NCI-H2171 (cell line): ENCODE measurements around the gene EPHB6.

Source experiments
- DNase-seq: peaks from one replicate; lab custom pipeline; 2025; lab: John Stamatoyannopoulos, UW

The EPHB6 gene

DNA sequence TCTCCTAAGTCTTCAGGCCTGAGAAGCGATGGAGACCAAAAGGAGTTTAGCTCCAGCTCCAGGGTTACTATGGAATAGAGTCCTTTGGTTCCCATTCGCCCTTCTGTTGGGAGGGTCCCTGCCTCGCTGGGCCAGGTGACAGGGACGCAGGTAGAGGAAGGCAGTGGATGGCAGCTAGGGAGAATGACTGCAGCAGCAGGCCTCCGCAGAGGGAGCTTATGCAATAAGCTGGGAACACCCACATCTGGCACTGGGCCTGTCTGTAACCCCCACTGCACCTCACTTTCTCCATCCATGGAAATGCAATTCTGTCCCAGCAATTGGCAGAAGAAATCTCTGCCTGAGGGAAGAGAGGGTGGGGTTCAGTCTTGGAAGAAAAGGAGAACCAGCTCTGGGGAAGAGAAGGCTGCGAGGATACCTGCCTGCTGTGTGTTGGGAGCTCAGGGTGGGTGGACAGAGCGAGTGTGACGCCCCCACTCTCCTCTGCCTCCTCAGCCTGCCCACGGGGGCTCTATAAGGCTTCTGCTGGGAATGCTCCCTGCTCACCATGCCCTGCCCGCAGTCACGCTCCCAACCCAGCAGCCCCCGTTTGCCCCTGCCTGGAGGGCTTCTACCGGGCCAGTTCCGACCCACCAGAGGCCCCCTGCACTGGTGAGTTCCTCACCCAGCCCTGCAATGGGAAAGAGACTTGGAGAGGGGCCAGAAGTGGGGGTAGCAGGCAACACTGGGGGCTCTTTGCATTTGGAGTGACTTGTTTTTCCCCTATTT, 10.3 kb downstream of the EPHB6 start:
- no peak for DNase-seq

DNA sequence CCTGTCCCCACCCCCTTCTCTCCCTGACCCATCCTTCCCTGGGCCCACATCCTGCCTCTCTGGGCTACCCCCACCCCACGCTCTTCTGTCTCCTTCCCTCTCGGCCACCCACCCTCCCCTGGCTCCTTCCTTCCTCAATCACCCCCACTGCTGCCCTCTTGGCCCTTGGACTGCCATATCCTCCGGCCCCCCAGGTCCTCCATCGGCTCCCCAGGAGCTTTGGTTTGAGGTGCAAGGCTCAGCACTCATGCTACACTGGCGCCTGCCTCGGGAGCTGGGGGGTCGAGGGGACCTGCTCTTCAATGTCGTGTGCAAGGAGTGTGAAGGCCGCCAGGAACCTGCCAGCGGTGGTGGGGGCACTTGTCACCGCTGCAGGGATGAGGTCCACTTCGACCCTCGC, 10.9 kb downstream of the EPHB6 start:
- no peak for DNase-seq

DNA sequence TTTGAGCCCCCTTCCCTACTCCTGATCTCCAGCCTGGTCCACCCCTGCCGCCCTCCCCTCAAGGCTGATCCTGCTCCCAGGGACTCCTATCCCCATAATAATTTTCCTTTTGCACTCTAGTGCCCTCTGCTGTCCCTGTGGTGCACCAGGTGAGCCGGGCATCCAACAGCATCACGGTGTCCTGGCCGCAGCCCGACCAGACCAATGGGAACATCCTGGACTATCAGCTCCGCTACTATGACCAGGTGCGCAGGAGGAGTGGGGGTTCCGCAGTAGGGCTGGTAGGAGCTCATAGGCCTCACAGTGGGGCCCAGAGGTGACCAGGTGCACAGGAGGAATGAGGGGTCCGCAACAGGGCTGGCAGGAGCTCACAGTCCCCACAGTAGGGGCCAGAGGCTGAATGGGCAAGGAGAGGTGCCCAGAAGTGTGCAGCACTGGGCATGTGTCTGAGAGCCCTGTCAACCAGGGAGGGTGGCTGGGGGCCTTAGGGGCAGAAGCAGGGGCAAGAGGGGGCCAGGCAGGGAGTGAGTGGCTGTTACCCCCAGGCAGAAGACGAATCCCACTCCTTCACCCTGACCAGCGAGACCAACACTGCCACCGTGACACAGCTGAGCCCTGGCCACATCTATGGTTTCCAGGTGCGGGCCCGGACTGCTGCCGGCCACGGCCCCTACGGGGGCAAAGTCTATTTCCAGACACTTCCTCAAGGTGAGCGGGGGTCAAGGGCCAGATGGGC, 11.7 kb downstream of the EPHB6 start:
- no peak for DNase-seq

DNA sequence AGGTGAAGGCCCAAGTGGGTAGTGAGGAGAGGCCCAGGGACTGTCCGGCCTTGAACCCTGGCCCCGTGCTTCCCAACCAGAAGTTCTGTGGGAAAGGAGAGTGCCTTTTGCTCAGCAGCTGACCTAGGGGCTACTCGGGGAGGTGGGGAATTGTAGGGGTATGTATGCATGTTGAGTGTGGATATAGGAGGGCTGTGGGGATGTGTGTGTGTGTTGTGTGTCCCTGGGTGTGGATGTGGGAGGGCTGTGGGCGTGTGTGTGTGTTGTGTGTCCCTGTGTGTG, 12.2 kb downstream of the EPHB6 start:
- DNase-seq = no peak

DNA sequence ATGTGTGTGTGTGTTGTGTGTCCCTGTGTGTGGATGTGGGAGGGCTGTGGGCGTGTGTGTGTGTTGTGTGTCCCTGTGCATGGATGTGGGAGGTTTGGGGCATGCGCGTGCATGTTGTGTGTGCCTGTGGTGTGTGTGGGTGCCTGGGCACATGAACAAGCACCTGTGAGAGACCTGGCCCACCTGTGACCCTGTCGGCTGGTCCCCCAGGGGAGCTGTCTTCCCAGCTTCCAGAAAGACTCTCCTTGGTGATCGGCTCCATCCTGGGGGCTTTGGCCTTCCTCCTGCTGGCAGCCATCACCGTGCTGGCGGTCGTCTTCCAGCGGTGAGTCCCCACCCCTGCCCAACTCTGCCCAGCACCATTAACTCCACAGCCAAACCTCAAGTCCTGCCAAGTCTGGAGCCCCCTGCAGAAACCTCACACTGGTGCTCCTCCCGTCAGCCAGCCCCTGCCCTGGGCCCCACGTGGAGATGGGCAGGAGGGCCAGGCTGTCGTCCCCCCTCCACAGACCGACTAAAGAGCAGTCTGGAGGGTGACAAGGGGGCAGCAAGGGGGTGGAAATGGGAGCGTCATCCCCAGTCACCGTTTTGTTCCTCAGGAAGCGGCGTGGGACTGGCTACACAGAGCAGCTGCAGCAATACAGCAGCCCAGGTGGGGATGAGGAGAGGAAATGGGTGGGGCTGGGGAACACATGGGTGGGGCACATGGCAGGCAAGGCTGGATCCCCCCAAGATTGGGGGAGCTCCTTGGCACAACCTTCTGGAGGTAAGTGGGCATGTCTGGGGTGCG, 12.7 kb downstream of the EPHB6 start:
- no peak for DNase-seq

DNA sequence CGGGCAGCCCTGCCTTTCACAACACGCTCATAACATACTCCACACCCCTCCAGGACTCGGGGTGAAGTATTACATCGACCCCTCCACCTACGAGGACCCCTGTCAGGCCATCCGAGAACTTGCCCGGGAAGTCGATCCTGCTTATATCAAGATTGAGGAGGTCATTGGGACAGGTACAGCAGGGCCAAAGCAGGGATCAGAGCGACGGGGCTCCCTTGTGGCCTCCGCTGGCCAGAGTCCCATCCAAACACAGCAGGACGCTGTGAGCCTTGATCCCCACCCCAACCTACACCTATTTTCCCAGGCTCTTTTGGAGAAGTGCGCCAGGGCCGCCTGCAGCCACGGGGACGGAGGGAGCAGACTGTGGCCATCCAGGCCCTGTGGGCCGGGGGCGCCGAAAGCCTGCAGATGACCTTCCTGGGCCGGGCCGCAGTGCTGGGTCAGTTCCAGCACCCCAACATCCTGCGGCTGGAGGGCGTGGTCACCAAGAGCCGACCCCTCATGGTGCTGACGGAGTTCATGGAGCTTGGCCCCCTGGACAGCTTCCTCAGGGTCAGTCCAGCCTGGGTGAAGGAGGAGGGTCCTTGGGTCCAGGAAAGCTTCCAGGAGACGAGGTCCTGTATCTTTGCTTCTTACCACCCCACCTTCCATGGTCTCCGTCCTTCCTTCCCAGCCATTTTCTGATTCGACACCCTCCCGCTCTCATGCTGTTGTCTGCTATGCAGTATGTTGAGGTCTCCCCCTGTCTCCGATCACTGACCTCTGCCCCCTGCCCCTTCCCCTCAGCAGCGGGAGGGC, 13.5 kb downstream of the EPHB6 start:
- no peak for DNase-seq

DNA sequence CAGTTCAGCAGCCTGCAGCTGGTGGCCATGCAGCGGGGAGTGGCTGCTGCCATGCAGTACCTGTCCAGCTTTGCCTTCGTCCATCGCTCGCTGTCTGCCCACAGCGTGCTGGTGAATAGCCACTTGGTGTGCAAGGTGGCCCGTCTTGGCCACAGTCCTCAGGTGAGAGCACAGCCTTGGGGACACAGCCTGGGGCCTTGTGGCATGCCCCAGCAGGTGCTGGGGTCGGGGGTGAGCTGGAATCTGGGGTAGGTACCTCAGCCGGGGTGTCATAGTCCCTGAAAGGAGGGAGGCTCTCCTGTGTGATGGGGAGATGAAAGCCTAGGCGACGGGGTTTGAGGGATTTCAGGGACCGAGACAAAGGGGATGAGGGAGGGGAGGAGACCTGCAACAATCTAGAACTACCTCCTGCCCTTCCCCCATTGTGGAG, 14.1 kb downstream of the EPHB6 start:
- no peak for DNase-seq

DNA sequence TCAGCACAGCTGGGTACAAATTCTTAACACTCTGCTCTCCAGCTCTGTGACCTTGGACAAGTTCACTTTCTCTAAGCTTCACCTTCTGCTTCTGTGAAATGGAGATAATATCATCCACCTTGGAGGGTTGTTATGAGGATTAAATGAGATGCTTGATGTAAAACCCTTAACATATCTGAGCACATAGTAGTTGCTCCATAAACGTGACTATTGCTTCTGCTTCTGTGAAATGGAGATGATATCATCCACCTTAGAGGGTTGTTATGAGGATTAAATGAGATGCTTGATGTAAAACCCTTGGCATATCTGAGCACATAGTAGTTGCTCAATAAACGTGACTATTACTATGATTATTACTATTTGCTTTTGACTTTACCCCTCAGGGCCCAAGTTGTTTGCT, 14.6 kb downstream of the EPHB6 start:
- DNase-seq = no peak

DNA sequence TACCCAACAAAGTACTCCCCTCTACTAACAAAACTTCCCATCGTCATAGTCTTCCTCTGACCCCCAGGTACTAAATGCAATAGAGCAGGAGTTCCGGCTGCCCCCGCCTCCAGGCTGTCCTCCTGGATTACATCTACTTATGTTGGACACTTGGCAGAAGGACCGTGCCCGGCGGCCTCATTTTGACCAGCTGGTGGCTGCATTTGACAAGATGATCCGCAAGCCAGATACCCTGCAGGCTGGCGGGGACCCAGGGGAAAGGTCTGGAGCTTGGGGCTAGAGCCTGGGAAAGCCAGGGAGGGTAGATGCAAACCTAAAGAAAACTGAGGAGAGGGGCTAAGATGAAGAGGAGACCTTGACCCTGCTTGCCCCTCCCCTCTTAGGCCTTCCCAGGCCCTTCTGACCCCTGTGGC, 15.3 kb downstream of the EPHB6 start:
- no peak for DNase-seq

DNA sequence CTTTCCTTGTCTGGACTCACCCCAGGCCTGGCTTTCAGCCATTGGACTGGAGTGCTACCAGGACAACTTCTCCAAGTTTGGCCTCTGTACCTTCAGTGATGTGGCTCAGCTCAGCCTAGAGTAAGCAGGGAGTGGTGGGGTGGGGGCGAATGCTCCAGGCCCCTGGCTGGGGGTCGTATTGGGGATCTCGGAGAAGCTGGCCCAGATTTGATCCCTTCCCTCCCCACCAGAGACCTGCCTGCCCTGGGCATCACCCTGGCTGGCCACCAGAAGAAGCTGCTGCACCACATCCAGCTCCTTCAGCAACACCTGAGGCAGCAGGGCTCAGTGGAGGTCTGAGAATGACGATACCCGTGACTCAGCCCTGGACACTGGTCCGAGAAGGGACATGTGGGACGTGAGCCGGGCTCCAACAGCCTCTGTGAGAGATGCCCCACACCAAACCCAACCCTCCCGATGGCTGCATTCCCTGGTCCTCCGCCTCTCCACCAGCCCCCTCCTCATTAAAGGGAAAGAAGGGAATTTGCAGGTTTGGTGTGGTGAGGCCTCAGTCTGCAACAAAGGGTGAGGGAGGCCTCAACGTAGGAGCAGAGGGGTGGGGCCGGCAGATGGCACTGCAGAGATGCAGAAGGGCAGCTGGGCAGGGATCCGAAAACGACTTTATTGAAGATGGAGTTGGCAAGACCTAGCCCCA, 15.8 kb downstream of the EPHB6 start:
- DNase-seq = no peak

DNA sequence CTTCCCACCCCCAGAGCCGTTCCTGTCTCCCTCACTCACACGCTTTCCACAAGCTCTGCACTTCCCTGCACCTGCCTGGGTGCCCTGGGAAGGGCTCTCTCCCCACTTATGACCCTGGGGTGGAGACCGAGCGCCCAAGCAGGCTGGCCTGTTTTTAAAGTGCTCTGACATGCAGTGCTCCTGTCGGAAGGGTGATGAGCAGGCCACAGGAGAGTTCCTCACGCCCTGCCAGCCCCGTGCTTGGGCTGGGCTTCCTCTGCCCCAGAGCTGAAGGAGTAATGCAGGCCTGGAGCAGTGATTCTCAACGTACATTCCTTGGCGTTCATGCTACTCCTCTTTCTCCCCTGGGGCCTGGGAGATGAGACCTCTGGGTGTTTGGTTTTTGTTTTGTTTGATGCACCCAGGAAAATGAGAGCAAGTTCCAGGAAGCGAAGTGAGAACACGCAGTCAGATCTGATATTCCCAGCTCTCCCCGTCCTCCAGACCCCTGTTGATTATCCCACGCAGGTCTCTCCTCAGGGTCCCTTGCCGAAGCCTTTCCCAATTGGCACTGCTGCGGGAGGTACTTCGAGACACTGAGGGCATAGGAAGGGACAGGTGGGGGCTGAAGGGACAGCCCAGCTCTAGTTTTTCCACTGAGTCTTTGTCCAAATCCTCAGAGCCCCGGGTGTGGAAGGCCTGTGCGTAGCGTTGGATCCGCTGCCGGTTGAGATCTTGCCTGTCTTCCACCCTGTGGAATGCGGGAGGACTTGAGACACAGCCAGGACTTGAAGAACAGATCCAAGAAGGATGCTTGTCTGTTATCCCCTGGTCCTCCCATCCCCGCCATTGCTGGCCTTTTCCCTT, 16.6 kb downstream of the EPHB6 start:
- no peak for DNase-seq

DNA sequence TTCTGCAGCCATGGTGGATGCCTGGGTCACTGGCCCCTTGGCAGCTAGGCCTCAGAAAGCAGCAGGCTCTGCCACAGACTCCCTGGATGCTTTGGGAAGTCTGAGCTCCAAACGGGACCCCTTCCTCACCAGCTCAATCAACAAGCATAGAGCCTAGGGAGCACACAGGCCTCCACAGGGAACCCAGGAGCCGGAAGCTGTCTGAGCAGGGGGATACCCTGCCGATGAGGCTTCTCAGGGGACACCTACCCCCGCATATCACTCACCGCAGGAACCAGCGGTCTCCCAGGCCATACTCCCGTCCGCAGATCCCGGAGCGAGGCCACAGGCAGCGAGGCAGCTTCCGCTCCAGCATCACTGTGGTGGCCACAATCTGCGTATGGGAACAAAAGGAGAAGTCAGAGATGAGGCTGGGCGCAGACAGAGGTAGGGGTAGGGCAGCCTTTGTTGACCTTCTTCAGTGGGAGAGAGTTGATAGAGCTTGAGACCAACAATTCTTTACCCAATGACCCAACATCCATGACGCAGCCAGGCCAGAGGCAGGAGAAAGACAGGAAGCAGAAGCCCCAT, 17.3 kb downstream of the EPHB6 start:
- no peak for DNase-seq

DNA sequence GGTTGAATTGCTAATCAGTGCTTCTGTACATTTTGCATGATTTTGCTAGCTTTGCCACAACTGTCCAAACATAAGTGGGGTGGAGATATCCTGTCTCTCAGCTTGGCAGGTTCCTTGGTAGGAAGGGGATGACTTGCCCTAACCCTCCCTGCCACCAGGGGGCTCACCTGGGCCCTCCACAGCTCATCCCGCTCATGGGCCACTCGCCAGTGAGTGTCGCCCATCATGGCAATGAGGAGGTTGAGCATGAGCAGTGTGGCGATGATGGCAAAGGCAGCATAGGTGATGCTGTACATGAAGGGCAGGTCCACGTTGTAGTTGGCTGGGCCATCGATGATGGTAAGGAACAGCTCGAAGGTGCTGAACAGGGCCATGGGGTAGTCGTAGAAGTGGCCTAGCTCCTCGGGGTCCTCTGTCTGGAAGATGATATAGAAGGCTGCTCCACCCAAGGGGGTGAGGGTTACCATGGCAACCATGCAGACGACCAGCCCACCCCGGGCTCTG, 18.5 kb downstream of the EPHB6 start:
- DNase-seq = no peak

DNA sequence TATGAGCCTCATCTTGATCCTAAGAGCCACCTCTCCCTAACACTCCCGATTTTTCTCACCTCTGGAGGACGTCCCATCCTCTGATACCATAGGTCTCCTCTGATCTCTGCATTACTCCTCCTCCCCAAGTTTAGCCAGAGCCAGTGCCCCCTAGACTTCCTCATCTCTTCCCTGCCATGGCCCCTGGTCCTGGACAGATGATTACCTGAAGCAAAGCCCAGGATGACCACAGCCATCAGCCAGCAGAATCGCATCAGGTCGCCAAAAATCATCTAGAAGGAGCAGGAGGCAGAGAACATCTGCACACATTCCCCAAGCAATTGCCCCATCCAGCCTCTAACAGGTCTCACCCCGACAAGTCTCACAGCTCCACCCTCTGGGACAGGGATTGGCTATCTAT, 19.0 kb downstream of the EPHB6 start:
- no peak for DNase-seq

DNA sequence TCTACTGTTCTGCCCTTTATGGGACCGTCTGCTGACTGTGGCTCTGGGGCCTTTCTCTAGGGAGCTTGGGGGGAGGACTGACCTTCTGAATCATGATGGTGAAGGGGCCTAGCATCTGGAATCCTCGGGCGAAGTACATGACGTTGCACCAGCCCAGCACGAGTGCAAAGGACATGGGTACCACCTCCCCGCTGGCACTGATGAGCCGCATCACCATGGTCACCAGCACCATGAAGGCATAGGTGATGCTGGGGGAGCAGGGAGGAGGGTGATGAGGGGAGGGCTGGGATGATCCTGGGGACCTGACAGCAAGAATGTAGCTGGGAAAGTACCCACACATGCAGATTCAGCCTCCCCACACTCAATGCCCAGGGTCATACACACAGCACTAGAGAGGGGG, 19.5 kb downstream of the EPHB6 start:
- no peak for DNase-seq

DNA sequence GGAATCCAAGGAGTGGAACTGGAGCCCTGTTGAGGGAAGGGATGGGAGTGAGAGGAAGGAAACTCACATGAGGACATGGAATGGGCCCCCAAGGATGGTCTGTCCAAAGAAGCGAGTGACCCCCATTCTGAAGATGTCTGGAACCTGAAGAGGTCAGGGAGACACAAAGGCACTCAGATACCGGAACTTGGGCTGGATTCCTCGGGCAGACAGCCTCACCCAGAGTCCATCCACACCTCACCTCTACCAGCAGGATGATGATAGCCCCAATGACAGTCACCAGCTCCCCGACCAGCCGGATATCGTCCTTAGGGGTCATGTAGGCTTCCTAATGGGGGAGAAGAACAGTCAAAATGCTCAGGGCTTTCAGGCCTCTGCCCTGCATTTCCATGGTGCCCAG, 20.0 kb downstream of the EPHB6 start:
- DNase-seq = no peak

DNA sequence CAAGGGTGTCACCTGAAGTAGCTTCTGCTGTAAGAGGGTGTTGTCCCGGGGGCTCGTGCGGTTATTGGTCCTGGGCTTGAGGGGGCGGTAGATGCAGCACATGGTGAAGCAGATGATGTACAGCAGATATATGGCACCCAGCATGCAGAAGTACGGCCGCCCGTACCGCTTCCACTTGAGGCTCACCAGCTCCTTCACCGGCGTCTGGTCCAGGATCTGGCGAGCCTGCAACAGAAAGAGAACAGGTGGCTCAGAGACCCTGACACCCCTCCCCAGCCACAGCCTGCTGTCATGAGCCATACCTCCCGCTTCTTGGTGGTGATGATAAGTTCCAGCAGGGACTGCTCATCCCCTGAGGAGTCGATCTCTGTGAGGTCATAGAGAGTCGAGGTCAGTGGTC, 20.6 kb downstream of the EPHB6 start:
- no peak for DNase-seq

DNA sequence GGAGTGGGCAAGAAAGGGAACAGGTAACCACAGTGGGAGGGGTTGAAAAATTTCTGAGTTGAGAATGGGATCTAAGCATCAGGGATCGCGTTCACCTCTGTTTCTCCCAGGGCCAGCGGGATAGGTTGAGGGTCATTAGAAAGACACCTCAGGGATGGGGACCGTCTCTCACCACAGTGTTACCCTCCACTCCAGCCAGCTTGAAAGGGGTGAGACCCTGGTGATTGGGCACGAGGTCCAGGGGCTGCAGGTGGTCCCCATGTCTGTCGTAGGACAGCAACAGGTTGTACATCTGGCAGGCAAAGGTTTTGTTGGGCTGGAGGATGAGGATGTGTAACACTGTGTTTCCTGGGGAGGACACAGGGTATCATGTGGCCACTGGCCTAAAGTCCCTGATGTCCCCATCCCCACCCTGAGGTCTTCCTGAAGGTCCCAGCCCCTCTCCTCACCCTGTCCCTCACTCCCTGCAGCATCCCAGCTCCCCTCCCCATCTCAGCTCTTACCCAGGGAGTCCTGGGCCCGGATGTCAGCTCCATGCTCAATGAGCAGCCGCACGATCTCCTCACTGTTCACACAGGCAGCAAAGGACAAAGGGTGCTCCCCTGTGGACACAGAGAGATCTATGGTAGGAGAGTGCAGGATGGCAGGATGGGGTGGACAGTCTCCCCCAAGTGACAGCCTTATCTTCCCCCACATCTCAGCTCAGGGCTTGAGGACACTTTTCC, 21.5 kb downstream of the EPHB6 start:
- no peak for DNase-seq
